ENCODE measurements around the gene GFI1.
"Not testable (repeated sequence)": the region's sequence is repeated elsewhere in the genome, so short reads cannot be mapped to it uniquely, and the experiment has no call there.

DNA sequence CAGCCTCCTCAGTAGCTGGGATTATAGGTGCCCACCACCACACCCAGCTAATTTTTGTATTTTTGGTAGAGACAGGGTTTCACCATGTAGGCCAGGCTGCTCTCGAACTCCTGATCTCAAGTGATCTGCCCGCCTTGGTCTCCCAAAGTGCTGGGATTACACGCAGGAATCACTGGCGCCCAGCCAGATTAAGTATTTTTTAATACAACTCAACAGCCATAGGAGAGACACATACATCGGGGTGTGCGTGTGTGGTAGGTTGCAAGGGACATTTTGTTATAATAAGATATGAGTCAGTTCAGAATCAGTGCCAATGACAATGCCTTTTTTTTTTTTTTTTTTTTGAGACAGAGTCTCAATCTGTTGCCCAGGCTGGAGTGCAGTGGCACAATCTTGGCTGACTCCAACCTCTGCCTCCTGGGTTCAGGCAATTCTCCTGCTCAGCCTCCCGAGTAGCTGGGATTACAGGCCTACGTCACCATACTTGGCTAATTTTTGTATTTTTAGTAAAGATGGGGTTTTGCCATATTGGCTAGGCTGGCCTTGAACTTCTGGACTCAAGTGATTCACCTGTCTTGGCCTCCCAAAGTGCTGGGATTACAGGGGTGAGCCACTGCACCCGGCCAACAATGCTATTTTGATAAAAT, 38.3 kb upstream of the GFI1 start:
- not testable (repeated sequence) for TF ChIP-seq POLR2A (IDR thresholded peaks at IDR 0.05); CTCF (IDR thresholded peaks at IDR 0.05 in 4 of 5, conservative IDR thresholded peaks at IDR 0.05 in 1 of 5)

Data from gastrocnemius medialis (tissue), 4 donors.